HCT116 (cell line): ENCODE data around the gene KIFC1. TPM values are rescaled to one million over a fixed set of nuclear protein-coding genes. Genes with fewer than 3 reads are reported as not detected.

Experiments used
- ATAC-seq: fragments of 200-7000 bp; cut with Tn5 transposase; 2 replicates; pipeline ENCODE4 v1.9.1; 2020; ENCODE audit warnings: mild to moderate bottlenecking, moderate library complexity
- BruUV-seq: library from RNA; stranded (reverse); fragments of 400-500 nt; replicated peaks from 2 replicates; lab custom pipeline; 2021; lab: Mats Ljungman, UMichigan
- CTCF ChIA-PET: fragments of 300-600 bp; sonication (Branson Sonifier 250); formaldehyde crosslinking; loops from one replicate; lab custom pipeline; 2021; ENCODE audit warnings: antibody characterized with exemption; lab: Charles Lee
- POLR2A ChIA-PET: fragments of 300-600, 350-600 bp; sonication (Branson Sonifier 250); formaldehyde crosslinking; loops from one replicate; lab custom pipeline; 2021; ENCODE audit warnings: antibody characterized with exemption; lab: Charles Lee
- RAD21 ChIA-PET, 2 experiments: fragments of 300-600 bp; sonication (Branson Sonifier 250); formaldehyde crosslinking; loops; one replicate each; lab custom pipeline; 2023; ENCODE audit warnings: low total read pairs in 2 of 2; ENCODE audit not compliant: uncharacterized antibody in 2 of 2, unreplicated experiment in 2 of 2, low non-redundant PET in 1 of 2; lab: Charles Lee
- DNase-seq: peaks from one replicate; pipeline ENCODE4 v3.0.0-alpha.2; 2010; ENCODE audit warnings: low read depth, low spot score
- H2AFZ ChIP-seq: fragments of 200-600 bp; shearing (Covaris generic), sonication (generic); 2 replicates; pipeline ENCODE4 v1.6.1; 2017; ENCODE audit warnings: low read depth, mixed run types, mixed read lengths, antibody characterized with exemption, low read length; ENCODE audit not compliant: poor library complexity, severe bottlenecking
- H3K27ac ChIP-seq: 2 replicates; pipeline ENCODE4 v1.5.1; 2012; ENCODE audit warnings: low read depth, low read length
- H3K27me3 ChIP-seq: fragments of 200-600 bp; sonication (generic); 2 replicates; pipeline ENCODE4 v1.6.1; 2016; ENCODE audit warnings: mixed run types, low read length, mixed read lengths; ENCODE audit not compliant: insufficient read depth
- H3K36me3 ChIP-seq, 2 experiments: fragments of 200-500 bp in 1 of 2; fragments of 200-600 bp in 1 of 2; sonication (Bioruptor generic) in 1 of 2; sonication (generic) in 1 of 2; 2 replicates each; pipeline versions ENCODE4 v1.5.1 to v1.6.1; 2014 to 2016; ENCODE audit warnings: low read length in 2 of 2, inconsistent platforms in 1 of 2, mixed read lengths in 1 of 2, mixed run types in 1 of 2; ENCODE audit not compliant: insufficient read depth in 2 of 2, control insufficient read depth in 1 of 2
- H3K4me1 ChIP-seq, 2 experiments: fragments of 200-600 bp in 1 of 2; sonication (generic) in 1 of 2; 2 replicates each; pipeline versions ENCODE4 v1.5.1 to v1.6.1; 2012 to 2017; ENCODE audit warnings: low read length in 2 of 2, inconsistent platforms in 1 of 2, mild to moderate bottlenecking in 1 of 2, mixed read lengths in 1 of 2, mixed run types in 1 of 2, moderate library complexity in 1 of 2; ENCODE audit not compliant: insufficient read depth in 2 of 2, control insufficient read depth in 1 of 2
- H3K4me2 ChIP-seq: fragments of 200-600 bp; sonication (generic); 2 replicates; pipeline ENCODE4 v1.6.1; 2017; ENCODE audit warnings: mixed run types, low read length, mixed read lengths
- H3K4me3 ChIP-seq, 2 experiments: fragments of 200-600 bp in 1 of 2; sonication (generic) in 1 of 2; replicated peaks in 1 of 2; 2 replicates each; pipeline ENCODE4 v1.5.1; 2011 to 2016; ENCODE audit warnings: low read length in 2 of 2, control low read depth in 1 of 2, low read depth in 1 of 2, mild to moderate bottlenecking in 1 of 2, mixed read lengths in 1 of 2, mixed run types in 1 of 2
- H3K79me2 ChIP-seq: fragments of 200-600 bp; sonication (generic); 2 replicates; pipeline ENCODE4 v1.6.1; 2017; ENCODE audit warnings: mild to moderate bottlenecking, mixed run types, low read length, moderate library complexity, mixed read lengths; ENCODE audit not compliant: insufficient read depth
- H3K9ac ChIP-seq: fragments of 200-600 bp; sonication (generic); 2 replicates; pipeline ENCODE4 v1.6.1; 2016; ENCODE audit warnings: low read length, mixed read lengths
- H3K9me2 ChIP-seq: fragments of 200-600 bp; sonication (generic), shearing (Covaris generic); 2 replicates; pipeline ENCODE4 v1.6.1; 2017; ENCODE audit warnings: mixed run types, mild to moderate bottlenecking, moderate library complexity; ENCODE audit not compliant: insufficient read depth
- H3K9me3 ChIP-seq, 2 experiments: fragments of 200-500 bp in 1 of 2; fragments of 200-600 bp in 1 of 2; sonication (Bioruptor generic) in 1 of 2; sonication (generic) in 1 of 2; 2 replicates each; pipeline ENCODE4 v1.6.1; 2014 to 2017; ENCODE audit warnings: low read length in 2 of 2, mixed read lengths in 2 of 2, inconsistent platforms in 1 of 2, low read depth in 1 of 2, mild to moderate bottlenecking in 1 of 2, mixed run types in 1 of 2, moderate library complexity in 1 of 2; ENCODE audit not compliant: control insufficient read depth in 1 of 2, insufficient read depth in 1 of 2
- H4K20me1 ChIP-seq: fragments of 200-600 bp; sonication (generic), shearing (Covaris generic); 2 replicates; pipeline ENCODE4 v1.6.1; 2017; ENCODE audit warnings: mixed run types, mild to moderate bottlenecking, moderate library complexity; ENCODE audit not compliant: insufficient read depth
- POLR2A ChIP-seq: IDR thresholded peaks from 2 replicates; pipeline ENCODE4 v1.7.0; 2011; ENCODE audit warnings: borderline replicate concordance; ENCODE audit not compliant: insufficient read depth, insufficient read length; ENCODE audit errors: extremely low read depth
- POLR2AphosphoS5 ChIP-seq: IDR thresholded peaks from 2 replicates; pipeline ENCODE4 v1.6.1; 2011; ENCODE audit warnings: mild to moderate bottlenecking, low read depth, low read length, moderate library complexity
- SRF ChIP-seq: IDR thresholded peaks from 2 replicates; pipeline ENCODE4 v1.6.1; 2012; ENCODE audit warnings: low read depth
- intact Hi-C: fragments of 100-400 bp; cut with micrococcal nuclease; formaldehyde crosslinking; loops from 2 replicates; pipeline ENCODE4 v1.10.0; 2022
- total RNA-seq: library from RNA; stranded (reverse); gene quantifications from one replicate; pipeline ENCODE4 v1.2.1, GENCODE V29; 2021; ENCODE audit not compliant: unreplicated experiment
- TF ChIP-seq, protein P1 (sequence below): IDR thresholded peaks from 2 replicates; pipeline ENCODE4 v1.6.1; 2012; ENCODE audit warnings: low read depth
- TF ChIP-seq, protein P2 (sequence below), 3 experiments: fragments of 200-600 bp in 1 of 3; sonication (generic) in 1 of 3; IDR thresholded peaks in 2 of 3; conservative IDR thresholded peaks in 1 of 3; 2 replicates each; pipeline ENCODE4 v1.5.1; 2012 to 2017; ENCODE audit warnings: low read depth in 2 of 3, low read length in 2 of 3, antibody characterized with exemption in 1 of 3, borderline replicate concordance in 1 of 3, control low read depth in 1 of 3, mild to moderate bottlenecking in 1 of 3, mixed read lengths in 1 of 3, mixed run types in 1 of 3, moderate library complexity in 1 of 3; ENCODE audit not compliant: insufficient read depth in 1 of 3

The KIFC1 gene
- total RNA-seq, 1 experiment from 2014 or later = 84.7 TPM

DNA sequence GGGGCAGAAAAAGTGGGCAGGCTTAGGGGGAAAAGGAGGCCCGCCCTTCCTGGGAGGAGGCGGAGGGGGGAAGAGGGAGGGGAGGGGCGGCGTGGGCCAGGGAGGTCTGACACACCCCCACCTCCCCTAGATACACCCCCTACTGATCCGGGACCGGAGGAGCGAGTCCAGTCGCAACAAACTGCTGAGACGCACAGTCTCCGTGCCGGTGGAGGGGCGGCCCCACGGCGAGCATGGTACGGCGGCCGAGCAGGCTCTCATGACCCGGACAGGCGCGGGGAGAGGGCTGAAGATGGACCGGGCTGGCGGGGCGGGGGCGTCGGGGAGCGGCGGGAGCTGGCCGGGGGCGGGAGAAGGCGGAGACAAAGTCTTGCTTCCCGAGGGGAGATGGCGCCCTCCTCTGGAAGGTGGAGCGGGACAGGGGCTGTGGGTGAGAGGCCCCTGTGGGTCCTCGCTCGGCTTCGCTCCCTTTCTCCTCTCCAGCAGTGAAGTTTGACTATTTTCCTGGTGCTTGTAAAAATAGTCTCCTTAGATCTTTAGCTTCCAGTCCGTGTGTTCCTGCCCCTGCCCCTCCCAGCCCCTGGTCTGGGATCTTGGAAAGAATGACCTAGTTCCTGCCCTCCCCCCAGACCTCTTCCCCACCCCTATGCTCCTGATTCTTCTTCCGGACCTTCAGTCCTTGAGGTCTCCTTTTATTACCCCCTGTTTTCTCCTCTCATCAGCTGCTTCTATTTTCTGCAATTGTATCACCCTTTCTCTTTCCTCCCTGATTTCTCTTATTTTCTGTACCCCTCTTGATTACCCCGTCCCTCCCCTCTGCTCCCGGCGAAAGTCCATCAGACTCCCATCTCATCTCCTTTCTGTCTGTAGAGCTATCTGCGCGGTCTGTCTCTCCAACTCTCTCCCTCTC, 34.3 kb downstream of the KIFC1 start:
- POLR2A ChIA-PET = interaction anchor here (0.6 to 2.1 kb wide), 2 partner anchors 29 to 154 kb away, joined by 3 to 7 read pairs; partner anchors contain the start of genes RPS18, VPS52 and ZBTB9
- DNase-seq (peak; percentile 63), ATAC-seq (peak; percentile 77)
- Histone ChIP-seq H3K27me3 (no peaks in the 10 kb centered on the region), H3K9me2 (no peaks in the 10 kb centered on the region), H3K27ac (peak overlapping the region; percentile 86), H3K9ac (peak overlapping the region; percentile 75), H3K36me3 (no peaks in the 10 kb centered on the region), H4K20me1 (no peaks in the 10 kb centered on the region), H2AFZ (no peak overlapping the region), H3K4me1 (peaks cover 22 to 56% of the 10 kb centered on the region in 2 experiments), H3K4me3 (peak overlapping the region; percentile 65 to 68), H3K4me2 (peak overlapping the region; percentile 82), H3K9me3 (no peaks in the 10 kb centered on the region), H3K79me2 (no peaks in the 10 kb centered on the region)
- CTCF ChIA-PET = interaction anchor here (0.7 to 1.6 kb wide), 4 partner anchors 14 to 149 kb away, joined by 3 to 7 read pairs (median 4); partner anchors contain the start of genes B3GALT4 and ZBTB9
- RAD21 ChIA-PET = interaction anchor here in 1 of 2 experiments (0.6 kb wide), 1 partner anchor 146 kb away, joined by 3 read pairs; no protein-coding TSS in a partner anchor
- BruUV-seq = no TSS peak
- TF ChIP-seq, protein P1, sequence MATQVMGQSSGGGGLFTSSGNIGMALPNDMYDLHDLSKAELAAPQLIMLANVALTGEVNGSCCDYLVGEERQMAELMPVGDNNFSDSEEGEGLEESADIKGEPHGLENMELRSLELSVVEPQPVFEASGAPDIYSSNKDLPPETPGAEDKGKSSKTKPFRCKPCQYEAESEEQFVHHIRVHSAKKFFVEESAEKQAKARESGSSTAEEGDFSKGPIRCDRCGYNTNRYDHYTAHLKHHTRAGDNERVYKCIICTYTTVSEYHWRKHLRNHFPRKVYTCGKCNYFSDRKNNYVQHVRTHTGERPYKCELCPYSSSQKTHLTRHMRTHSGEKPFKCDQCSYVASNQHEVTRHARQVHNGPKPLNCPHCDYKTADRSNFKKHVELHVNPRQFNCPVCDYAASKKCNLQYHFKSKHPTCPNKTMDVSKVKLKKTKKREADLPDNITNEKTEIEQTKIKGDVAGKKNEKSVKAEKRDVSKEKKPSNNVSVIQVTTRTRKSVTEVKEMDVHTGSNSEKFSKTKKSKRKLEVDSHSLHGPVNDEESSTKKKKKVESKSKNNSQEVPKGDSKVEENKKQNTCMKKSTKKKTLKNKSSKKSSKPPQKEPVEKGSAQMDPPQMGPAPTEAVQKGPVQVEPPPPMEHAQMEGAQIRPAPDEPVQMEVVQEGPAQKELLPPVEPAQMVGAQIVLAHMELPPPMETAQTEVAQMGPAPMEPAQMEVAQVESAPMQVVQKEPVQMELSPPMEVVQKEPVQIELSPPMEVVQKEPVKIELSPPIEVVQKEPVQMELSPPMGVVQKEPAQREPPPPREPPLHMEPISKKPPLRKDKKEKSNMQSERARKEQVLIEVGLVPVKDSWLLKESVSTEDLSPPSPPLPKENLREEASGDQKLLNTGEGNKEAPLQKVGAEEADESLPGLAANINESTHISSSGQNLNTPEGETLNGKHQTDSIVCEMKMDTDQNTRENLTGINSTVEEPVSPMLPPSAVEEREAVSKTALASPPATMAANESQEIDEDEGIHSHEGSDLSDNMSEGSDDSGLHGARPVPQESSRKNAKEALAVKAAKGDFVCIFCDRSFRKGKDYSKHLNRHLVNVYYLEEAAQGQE = no peak
- TF ChIP-seq POLR2AphosphoS5 (peak; percentile 86), SRF (no peak), POLR2A (peak; percentile 64)
- TF ChIP-seq, protein P2, sequence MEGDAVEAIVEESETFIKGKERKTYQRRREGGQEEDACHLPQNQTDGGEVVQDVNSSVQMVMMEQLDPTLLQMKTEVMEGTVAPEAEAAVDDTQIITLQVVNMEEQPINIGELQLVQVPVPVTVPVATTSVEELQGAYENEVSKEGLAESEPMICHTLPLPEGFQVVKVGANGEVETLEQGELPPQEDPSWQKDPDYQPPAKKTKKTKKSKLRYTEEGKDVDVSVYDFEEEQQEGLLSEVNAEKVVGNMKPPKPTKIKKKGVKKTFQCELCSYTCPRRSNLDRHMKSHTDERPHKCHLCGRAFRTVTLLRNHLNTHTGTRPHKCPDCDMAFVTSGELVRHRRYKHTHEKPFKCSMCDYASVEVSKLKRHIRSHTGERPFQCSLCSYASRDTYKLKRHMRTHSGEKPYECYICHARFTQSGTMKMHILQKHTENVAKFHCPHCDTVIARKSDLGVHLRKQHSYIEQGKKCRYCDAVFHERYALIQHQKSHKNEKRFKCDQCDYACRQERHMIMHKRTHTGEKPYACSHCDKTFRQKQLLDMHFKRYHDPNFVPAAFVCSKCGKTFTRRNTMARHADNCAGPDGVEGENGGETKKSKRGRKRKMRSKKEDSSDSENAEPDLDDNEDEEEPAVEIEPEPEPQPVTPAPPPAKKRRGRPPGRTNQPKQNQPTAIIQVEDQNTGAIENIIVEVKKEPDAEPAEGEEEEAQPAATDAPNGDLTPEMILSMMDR (IDR thresholded peaks at IDR 0.05 in 2 of 3, conservative IDR thresholded peaks at IDR 0.05 in 1 of 3; ENCODE audit: borderline replicate concordance in 1 of 3, insufficient read depth in 1 of 3, low read depth in 2 of 3, low read length in 2 of 3) = peak in 2 of 3 experiments; percentile 60 to 65; a peak in 4 of 6 replicates
- intact Hi-C loops = loop anchor here (5.0 kb wide), 1 partner anchor 129 kb away; the partner anchor contains the start of gene RGL2
